Parathyroid adenoma (tissue), 2 donors: ENCODE measurements around the gene FAM110A.
A peak's percentile ranks its signal among the peaks of the same experiment; 100 is the strongest.

ENCODE experiments used
- H2AFZ ChIP-seq: fragments of 300-600 bp; sonication (generic); one replicate; pipeline ENCODE4 v1.7.0; 2017; ENCODE audit warnings: antibody characterized with exemption, mild to moderate bottlenecking
- H3K27ac ChIP-seq: fragments of 300-600 bp; sonication (generic); one replicate; pipeline ENCODE4 v1.7.0; 2017
- H3K27me3 ChIP-seq: fragments of 300-600 bp; sonication (generic); one replicate; pipeline ENCODE4 v1.7.0; 2017; ENCODE audit warnings: low read length; ENCODE audit not compliant: control insufficient read depth, insufficient read depth
- H3K36me3 ChIP-seq: fragments of 300-600 bp; sonication (generic); one replicate; pipeline ENCODE4 v1.7.0; 2017; ENCODE audit warnings: low read length; ENCODE audit not compliant: control insufficient read depth, insufficient read depth
- H3K4me1 ChIP-seq: fragments of 300-600 bp; sonication (generic); one replicate; pipeline ENCODE4 v1.7.0; 2017; ENCODE audit warnings: control low read depth
- H3K4me2 ChIP-seq: fragments of 300-600 bp; sonication (generic); one replicate; pipeline ENCODE4 v1.7.0; 2017; ENCODE audit warnings: low read length
- H3K4me3 ChIP-seq: fragments of 300-600 bp; sonication (generic); one replicate; pipeline ENCODE4 v1.7.0; 2017; ENCODE audit warnings: low read depth, low read length
- H3K79me2 ChIP-seq: fragments of 300-600 bp; sonication (generic); one replicate; pipeline ENCODE4 v1.7.0; 2017; ENCODE audit warnings: control low read depth
- H3K9ac ChIP-seq: fragments of 300-600 bp; sonication (generic); one replicate; pipeline ENCODE4 v1.7.0; 2017; ENCODE audit warnings: mild to moderate bottlenecking
- H3K9me3 ChIP-seq: fragments of 300-600 bp; sonication (generic); one replicate; pipeline ENCODE4 v1.7.0; 2017; ENCODE audit warnings: low read length; ENCODE audit not compliant: control insufficient read depth
- CTCF ChIP-seq: fragments of 300-600 bp; sonication (generic); IDR thresholded peaks from one replicate; pipeline ENCODE4 v1.7.0; 2017; ENCODE audit warnings: antibody characterized with exemption, mild to moderate bottlenecking
- donor health status: primary hyperparathyroidism.

The FAM110A gene

GRCh38 chr20:815914-816606, 17.5 kb upstream of the FAM110A start:
- H3K36me3 ChIP-seq = no peaks in the 10 kb centered on the region
- H3K4me3 ChIP-seq = no peak overlapping the region
- no peak overlapping the region for H2AFZ ChIP-seq
- H3K4me2 ChIP-seq = no peak overlapping the region
- H3K27ac ChIP-seq = no peak overlapping the region
- TF ChIP-seq CTCF = peak; percentile 100
- H3K9ac ChIP-seq = no peak overlapping the region
- H3K27me3 ChIP-seq = no peaks in the 10 kb centered on the region
- H3K79me2 ChIP-seq = no peaks in the 10 kb centered on the region
- no peaks in the 10 kb centered on the region for H3K9me3 ChIP-seq
- H3K4me1 ChIP-seq = peaks cover 8% of the 10 kb centered on the region

GRCh38 chr20:818001-818664, 15.4 kb upstream of the FAM110A start:
- no peak overlapping the region for H3K27ac ChIP-seq
- no peaks in the 10 kb centered on the region for H3K36me3 ChIP-seq
- H2AFZ ChIP-seq = no peak overlapping the region
- no peaks in the 10 kb centered on the region for H3K27me3 ChIP-seq
- no peak overlapping the region for H3K4me2 ChIP-seq
- TF ChIP-seq CTCF = no peak
- no peaks in the 10 kb centered on the region for H3K9me3 ChIP-seq
- peaks cover 11% of the 10 kb centered on the region for H3K4me1 ChIP-seq
- no peaks in the 10 kb centered on the region for H3K79me2 ChIP-seq
- H3K4me3 ChIP-seq = no peak overlapping the region
- H3K9ac ChIP-seq = no peak overlapping the region

GRCh38 chr20:819680-820322, 13.7 kb upstream of the FAM110A start:
- Histone ChIP-seq H3K4me1 (peaks cover 11% of the 10 kb centered on the region), H3K9me3 (no peaks in the 10 kb centered on the region), H3K27me3 (no peaks in the 10 kb centered on the region), H3K27ac (peak overlapping the region; percentile 27), H3K36me3 (no peaks in the 10 kb centered on the region), H3K4me3 (no peak overlapping the region), H2AFZ (peak overlapping the region; percentile 55), H3K79me2 (no peaks in the 10 kb centered on the region), H3K9ac (no peak overlapping the region), H3K4me2 (no peak overlapping the region)
- TF ChIP-seq CTCF = no peak

GRCh38 chr20:820323-820953, 13.1 kb upstream of the FAM110A start:
- Histone ChIP-seq H3K4me2 (no peak overlapping the region), H3K27ac (peak overlapping the region; percentile 52), H3K27me3 (no peaks in the 10 kb centered on the region), H3K79me2 (no peaks in the 10 kb centered on the region), H3K9me3 (no peaks in the 10 kb centered on the region), H3K4me1 (peaks cover 11% of the 10 kb centered on the region), H3K4me3 (no peak overlapping the region), H3K36me3 (no peaks in the 10 kb centered on the region), H2AFZ (peak overlapping the region; percentile 68), H3K9ac (no peak overlapping the region)
- no peak for TF ChIP-seq CTCF
